ENCODE results near the gene C13orf46. TPM values are rescaled to one million over a fixed set of nuclear protein-coding genes. Genes with fewer than 3 reads are reported as not detected.

C13orf46 gene
- total RNA-seq, 2 donors from 2014 or later: 0.59 to 2.7 TPM

- Histone ChIP-seq H3K27ac (no peak overlapping the region), H3K4me3 (no peak overlapping the region), H3K27me3 (no peaks in the 10 kb centered on the region), H3K4me1 (no peaks in the 10 kb centered on the region), H3K9me3 (no peaks in the 10 kb centered on the region), H3K36me3 (peaks cover 48% of the 10 kb centered on the region)
- TF ChIP-seq, protein P1, sequence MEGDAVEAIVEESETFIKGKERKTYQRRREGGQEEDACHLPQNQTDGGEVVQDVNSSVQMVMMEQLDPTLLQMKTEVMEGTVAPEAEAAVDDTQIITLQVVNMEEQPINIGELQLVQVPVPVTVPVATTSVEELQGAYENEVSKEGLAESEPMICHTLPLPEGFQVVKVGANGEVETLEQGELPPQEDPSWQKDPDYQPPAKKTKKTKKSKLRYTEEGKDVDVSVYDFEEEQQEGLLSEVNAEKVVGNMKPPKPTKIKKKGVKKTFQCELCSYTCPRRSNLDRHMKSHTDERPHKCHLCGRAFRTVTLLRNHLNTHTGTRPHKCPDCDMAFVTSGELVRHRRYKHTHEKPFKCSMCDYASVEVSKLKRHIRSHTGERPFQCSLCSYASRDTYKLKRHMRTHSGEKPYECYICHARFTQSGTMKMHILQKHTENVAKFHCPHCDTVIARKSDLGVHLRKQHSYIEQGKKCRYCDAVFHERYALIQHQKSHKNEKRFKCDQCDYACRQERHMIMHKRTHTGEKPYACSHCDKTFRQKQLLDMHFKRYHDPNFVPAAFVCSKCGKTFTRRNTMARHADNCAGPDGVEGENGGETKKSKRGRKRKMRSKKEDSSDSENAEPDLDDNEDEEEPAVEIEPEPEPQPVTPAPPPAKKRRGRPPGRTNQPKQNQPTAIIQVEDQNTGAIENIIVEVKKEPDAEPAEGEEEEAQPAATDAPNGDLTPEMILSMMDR (IDR thresholded peaks at IDR 0.05): no peak
- no peak for DNase-seq (ENCODE audit: low spot score)
These were observed 42.1 kb upstream of the C13orf46 start for GRCh38 chr13:114015969-114016295.

GRCh38 chr13:114015111-114015968 is 41.5 kb upstream of the C13orf46 start:
- Histone ChIP-seq H3K4me1 (no peaks in the 10 kb centered on the region), H3K4me3 (no peak overlapping the region), H3K36me3 (peaks cover 46% of the 10 kb centered on the region), H3K9me3 (no peaks in the 10 kb centered on the region), H3K27me3 (no peaks in the 10 kb centered on the region), H3K27ac (no peak overlapping the region)
- DNase-seq (ENCODE audit: low spot score): no peak
- TF ChIP-seq, protein P1 (IDR thresholded peaks at IDR 0.05): no peak

- H3K36me3 ChIP-seq: peaks cover 53% of the 10 kb centered on the region
- H3K4me3 ChIP-seq: no peak overlapping the region
- no peaks in the 10 kb centered on the region for H3K27me3 ChIP-seq
- H3K4me1 ChIP-seq: no peaks in the 10 kb centered on the region
- no peak for DNase-seq (ENCODE audit: low spot score)
- no peaks in the 10 kb centered on the region for H3K9me3 ChIP-seq
- no peak overlapping the region for H3K27ac ChIP-seq
- TF ChIP-seq, protein P1 (IDR thresholded peaks at IDR 0.05): no peak
These were observed 40.2 kb upstream of the C13orf46 start for GRCh38 chr13:114013952-114014629.

- Histone ChIP-seq H3K9me3 (no peaks in the 10 kb centered on the region), H3K27me3 (no peaks in the 10 kb centered on the region)
These were observed 39.5 kb upstream of the C13orf46 start for GRCh38 chr13:114013336-114013735.

DNA sequence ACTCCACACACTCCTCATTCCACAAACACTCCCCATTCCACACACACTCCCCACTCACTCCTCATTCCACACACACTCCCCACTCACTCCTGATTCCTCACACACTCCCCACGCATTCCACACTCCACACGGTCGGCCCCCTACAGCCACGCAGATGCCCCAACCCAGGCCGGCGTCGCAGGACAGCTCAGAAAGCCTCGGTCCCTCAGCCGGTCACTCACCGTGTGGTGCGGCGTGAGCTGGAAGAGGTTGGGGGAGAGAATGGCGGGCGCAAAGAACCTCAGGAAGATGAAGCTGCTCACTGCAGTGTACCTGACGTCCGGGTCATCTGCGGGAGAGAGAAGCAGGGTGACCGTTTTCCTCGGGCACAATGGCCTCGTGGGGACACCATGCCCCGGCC is 39.0 kb upstream of the C13orf46 start:
- DNase-seq (ENCODE audit: low spot score): no peak
- Histone ChIP-seq H3K9me3 (no peaks in the 10 kb centered on the region), H3K4me3 (no peak overlapping the region), H3K4me1 (no peaks in the 10 kb centered on the region), H3K27ac (no peak overlapping the region), H3K27me3 (no peaks in the 10 kb centered on the region), H3K36me3 (peaks cover 44% of the 10 kb centered on the region)
- TF ChIP-seq, protein P1 (IDR thresholded peaks at IDR 0.05): no peak

More at GRCh38 chr13:114013336-114013735, 39.5 kb upstream of the C13orf46 start:
- no peaks in the 10 kb centered on the region for H3K4me1 ChIP-seq
- no peak for DNase-seq (ENCODE audit: low spot score)
- H3K4me3 ChIP-seq: no peak overlapping the region
- H3K27ac ChIP-seq: no peak overlapping the region
- H3K36me3 ChIP-seq: peaks cover 48% of the 10 kb centered on the region
- TF ChIP-seq, protein P1 (IDR thresholded peaks at IDR 0.05): no peak

All from right atrium auricular region (tissue), 2 donors.